ENCODE measurements around the gene NPPB.

- no peak for TF ChIP-seq CTCF (conservative IDR thresholded peaks at IDR 0.05; ENCODE audit: low read length)
- TF ChIP-seq EZH2phosphoT487 (IDR thresholded peaks at IDR 0.05; ENCODE audit: borderline replicate concordance, low read depth, low read length): no peak
These were observed 33.6 kb downstream of the NPPB start for GRCh38 chr1:11825131-11825530.

Measured in OCI-LY7 (cell line).